Measurements from ENCODE around the gene FBXO22. TPM values are rescaled to one million over a fixed set of nuclear protein-coding genes. Genes with fewer than 3 reads are reported as not detected.

FBXO22 gene
- total and polyA plus RNA-seq, 2 of the 8 experiments (the other 6 are each of a cell fraction or from before 2014, with no cell fraction given) = 33.2 to 67.3 TPM

DNA sequence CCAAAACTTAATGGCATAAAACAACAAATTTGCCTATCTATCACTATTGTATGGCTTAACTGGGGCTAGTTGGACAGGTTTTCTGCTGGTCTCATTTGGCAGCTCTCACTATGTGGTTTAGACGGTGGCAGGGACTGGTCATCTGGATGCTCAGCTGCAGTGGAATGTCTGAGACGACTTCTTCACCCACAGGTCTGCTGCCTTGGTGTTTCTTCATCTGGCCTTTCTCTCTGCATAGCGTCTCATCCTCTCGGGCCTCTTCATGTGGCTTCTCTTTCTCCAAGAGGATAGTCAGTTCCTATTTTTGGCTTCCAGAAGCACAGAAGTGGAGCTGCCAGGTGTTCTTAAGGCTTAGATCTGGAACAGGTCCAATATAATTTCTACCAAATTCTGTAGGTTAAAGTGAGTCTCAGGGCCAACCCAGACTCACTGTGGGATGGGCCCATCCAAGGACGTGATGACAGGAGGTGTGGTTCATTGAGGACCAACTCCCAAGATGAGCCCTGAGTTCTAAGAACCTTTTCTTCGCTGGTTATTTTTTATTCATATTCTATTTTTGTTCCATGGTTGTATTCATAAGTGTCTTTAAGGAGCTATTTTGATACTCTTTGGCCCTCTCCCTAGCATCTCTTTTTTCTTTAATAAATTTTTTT, 41.8 kb upstream of the FBXO22 start (continued):
- TF ChIP-seq, protein P1, sequence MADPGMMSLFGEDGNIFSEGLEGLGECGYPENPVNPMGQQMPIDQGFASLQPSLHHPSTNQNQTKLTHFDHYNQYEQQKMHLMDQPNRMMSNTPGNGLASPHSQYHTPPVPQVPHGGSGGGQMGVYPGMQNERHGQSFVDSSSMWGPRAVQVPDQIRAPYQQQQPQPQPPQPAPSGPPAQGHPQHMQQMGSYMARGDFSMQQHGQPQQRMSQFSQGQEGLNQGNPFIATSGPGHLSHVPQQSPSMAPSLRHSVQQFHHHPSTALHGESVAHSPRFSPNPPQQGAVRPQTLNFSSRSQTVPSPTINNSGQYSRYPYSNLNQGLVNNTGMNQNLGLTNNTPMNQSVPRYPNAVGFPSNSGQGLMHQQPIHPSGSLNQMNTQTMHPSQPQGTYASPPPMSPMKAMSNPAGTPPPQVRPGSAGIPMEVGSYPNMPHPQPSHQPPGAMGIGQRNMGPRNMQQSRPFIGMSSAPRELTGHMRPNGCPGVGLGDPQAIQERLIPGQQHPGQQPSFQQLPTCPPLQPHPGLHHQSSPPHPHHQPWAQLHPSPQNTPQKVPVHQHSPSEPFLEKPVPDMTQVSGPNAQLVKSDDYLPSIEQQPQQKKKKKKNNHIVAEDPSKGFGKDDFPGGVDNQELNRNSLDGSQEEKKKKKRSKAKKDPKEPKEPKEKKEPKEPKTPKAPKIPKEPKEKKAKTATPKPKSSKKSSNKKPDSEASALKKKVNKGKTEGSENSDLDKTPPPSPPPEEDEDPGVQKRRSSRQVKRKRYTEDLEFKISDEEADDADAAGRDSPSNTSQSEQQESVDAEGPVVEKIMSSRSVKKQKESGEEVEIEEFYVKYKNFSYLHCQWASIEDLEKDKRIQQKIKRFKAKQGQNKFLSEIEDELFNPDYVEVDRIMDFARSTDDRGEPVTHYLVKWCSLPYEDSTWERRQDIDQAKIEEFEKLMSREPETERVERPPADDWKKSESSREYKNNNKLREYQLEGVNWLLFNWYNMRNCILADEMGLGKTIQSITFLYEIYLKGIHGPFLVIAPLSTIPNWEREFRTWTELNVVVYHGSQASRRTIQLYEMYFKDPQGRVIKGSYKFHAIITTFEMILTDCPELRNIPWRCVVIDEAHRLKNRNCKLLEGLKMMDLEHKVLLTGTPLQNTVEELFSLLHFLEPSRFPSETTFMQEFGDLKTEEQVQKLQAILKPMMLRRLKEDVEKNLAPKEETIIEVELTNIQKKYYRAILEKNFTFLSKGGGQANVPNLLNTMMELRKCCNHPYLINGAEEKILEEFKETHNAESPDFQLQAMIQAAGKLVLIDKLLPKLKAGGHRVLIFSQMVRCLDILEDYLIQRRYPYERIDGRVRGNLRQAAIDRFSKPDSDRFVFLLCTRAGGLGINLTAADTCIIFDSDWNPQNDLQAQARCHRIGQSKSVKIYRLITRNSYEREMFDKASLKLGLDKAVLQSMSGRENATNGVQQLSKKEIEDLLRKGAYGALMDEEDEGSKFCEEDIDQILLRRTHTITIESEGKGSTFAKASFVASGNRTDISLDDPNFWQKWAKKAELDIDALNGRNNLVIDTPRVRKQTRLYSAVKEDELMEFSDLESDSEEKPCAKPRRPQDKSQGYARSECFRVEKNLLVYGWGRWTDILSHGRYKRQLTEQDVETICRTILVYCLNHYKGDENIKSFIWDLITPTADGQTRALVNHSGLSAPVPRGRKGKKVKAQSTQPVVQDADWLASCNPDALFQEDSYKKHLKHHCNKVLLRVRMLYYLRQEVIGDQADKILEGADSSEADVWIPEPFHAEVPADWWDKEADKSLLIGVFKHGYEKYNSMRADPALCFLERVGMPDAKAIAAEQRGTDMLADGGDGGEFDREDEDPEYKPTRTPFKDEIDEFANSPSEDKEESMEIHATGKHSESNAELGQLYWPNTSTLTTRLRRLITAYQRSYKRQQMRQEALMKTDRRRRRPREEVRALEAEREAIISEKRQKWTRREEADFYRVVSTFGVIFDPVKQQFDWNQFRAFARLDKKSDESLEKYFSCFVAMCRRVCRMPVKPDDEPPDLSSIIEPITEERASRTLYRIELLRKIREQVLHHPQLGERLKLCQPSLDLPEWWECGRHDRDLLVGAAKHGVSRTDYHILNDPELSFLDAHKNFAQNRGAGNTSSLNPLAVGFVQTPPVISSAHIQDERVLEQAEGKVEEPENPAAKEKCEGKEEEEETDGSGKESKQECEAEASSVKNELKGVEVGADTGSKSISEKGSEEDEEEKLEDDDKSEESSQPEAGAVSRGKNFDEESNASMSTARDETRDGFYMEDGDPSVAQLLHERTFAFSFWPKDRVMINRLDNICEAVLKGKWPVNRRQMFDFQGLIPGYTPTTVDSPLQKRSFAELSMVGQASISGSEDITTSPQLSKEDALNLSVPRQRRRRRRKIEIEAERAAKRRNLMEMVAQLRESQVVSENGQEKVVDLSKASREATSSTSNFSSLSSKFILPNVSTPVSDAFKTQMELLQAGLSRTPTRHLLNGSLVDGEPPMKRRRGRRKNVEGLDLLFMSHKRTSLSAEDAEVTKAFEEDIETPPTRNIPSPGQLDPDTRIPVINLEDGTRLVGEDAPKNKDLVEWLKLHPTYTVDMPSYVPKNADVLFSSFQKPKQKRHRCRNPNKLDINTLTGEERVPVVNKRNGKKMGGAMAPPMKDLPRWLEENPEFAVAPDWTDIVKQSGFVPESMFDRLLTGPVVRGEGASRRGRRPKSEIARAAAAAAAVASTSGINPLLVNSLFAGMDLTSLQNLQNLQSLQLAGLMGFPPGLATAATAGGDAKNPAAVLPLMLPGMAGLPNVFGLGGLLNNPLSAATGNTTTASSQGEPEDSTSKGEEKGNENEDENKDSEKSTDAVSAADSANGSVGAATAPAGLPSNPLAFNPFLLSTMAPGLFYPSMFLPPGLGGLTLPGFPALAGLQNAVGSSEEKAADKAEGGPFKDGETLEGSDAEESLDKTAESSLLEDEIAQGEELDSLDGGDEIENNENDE (IDR thresholded peaks at IDR 0.05; ENCODE audit: insufficient replicate concordance, low read length) = no peak
- no peak for TF ChIP-seq RFX5 (IDR thresholded peaks at IDR 0.05; ENCODE audit: borderline replicate concordance, low read depth, low read length)
- no peak for TF ChIP-seq MAFK (IDR thresholded peaks at IDR 0.05; ENCODE audit: low read depth, low read length)
- no peak for TF ChIP-seq GTF2F1 (IDR thresholded peaks at IDR 0.05; ENCODE audit: borderline replicate concordance, low read depth, low read length)
